CD4-positive, alpha-beta memory T cell (primary cell): ENCODE results near the gene ISM1. TPM values are rescaled to one million over a fixed set of nuclear protein-coding genes. Genes with fewer than 3 reads are reported as not detected.

Experiments
- polyA plus RNA-seq, 2 donors: library from polyadenylated mRNA; unstranded; fragments of 300-500 nt; fragmentation: Illumina TruSeq; gene quantifications; one replicate each; pipeline ENCODE4 v1.2.3, GENCODE V29; 2021
- total RNA-seq, 2 experiments: library from RNA; stranded (reverse); gene quantifications; one replicate each; pipeline ENCODE4 v1.2.3, GENCODE V29; 2021

The ISM1 gene
- total and polyA plus RNA-seq, 4 experiments from 2014 or later = 2.5 to 7.7 (median 4.0) TPM

Other genes starting within 250 kb of the ISM1 start
- gene SPTLC3, start 212.3 kb upstream of the ISM1 start, total RNA-seq = under 1 TPM; 0.06 to 0.26 TPM
- under 1 TPM; 0.41 to 0.89 TPM for gene SPTLC3, start 212.3 kb upstream of the ISM1 start, polyA plus RNA-seq